Cerebellar nuclear complex (tissue), 1 donor: Measurements from ENCODE around the gene RABAC1.

Source experiments
- DNase-seq, 2 experiments: peaks; one replicate each; lab custom pipeline; 2025; lab: John Stamatoyannopoulos, UW

RABAC1 gene

GRCh38 chr19:41928754-41929535 lies 30.2 kb downstream of the RABAC1 start:
- DNase-seq, result no peak

GRCh38 chr19:41928221-41928683 lies 30.9 kb downstream of the RABAC1 start, which contains the start of gene ERFL:
Gene ERFL (minus strand): TSS chr19:41928449. CDS start chr19:41912919, 15,530 bp downstream.
- no peak for DNase-seq

GRCh38 chr19:41927497-41928192 lies 31.5 kb downstream of the RABAC1 start:
- DNase-seq, result no peak

GRCh38 chr19:41926763-41927496 lies 32.2 kb downstream of the RABAC1 start:
- DNase-seq, result no peak

- no peak for DNase-seq
Observed at GRCh38 chr19:41926028-41926762, 32.9 kb downstream of the RABAC1 start.

GRCh38 chr19:41925208-41926003 lies 33.7 kb downstream of the RABAC1 start:
- no peak for DNase-seq

GRCh38 chr19:41924151-41925145 lies 34.7 kb downstream of the RABAC1 start:
- DNase-seq, result no peak

GRCh38 chr19:41923045-41923788 lies 35.9 kb downstream of the RABAC1 start:
- no peak for DNase-seq

- DNase-seq, result no peak
Observed at GRCh38 chr19:41922585-41922984, 36.5 kb downstream of the RABAC1 start.

GRCh38 chr19:41921577-41922576 lies 37.2 kb downstream of the RABAC1 start:
- DNase-seq, result no peak

- no peak for DNase-seq
Observed at GRCh38 chr19:41920882-41921576, 38.1 kb downstream of the RABAC1 start.

- no peak for DNase-seq
Observed at GRCh38 chr19:41919948-41920712, 39.0 kb downstream of the RABAC1 start.

- no peak for DNase-seq
Observed at GRCh38 chr19:41918653-41919244, 40.4 kb downstream of the RABAC1 start.

- no peak for DNase-seq
Observed at GRCh38 chr19:41918095-41918494, 41.0 kb downstream of the RABAC1 start.

- no peak for DNase-seq
Observed at GRCh38 chr19:41917676-41918075, 41.4 kb downstream of the RABAC1 start.
